ENCODE data around the gene ATP6V0A1. TPM values are rescaled to one million over a fixed set of nuclear protein-coding genes. Genes with fewer than 3 reads are reported as not detected.

Gene ATP6V0A1
- total RNA-seq, 4 donors from 2014 or later, result 81.6 to 126 (median 96.6) TPM

DNA sequence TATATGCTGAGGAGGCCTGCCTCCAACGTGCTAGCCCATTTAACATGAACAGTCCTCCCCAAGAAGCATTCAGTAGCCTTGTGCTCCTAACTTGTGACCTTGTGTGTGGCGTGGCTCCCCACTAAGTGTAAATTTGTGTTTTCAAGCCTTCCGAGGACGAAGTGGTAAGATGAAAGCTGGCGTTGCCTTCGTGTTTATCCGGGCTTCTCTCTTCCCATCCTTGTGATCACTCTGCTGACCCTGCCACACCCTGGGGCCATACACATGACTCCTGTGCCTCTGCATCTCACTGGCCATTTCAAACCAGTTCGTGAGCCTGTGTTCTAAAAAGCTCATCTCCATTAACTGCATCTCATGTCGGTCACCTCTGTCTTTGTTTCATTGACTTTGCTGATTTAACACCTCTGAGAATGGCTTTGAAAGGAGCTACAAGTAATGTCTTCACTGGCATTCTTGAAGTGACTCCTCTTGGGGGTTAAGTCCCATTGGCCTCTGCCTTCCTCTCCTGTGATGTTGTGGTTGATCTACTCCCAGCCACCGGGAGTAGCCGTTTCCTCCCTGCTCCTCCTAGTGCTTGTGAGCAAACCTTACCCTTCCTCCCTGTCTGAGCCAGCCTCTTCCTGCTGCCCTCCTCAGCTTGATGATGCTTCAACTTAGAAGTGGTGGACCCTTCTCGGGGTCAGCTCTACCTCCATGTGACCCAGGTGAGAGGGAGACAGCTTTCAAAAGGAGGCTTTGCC, 49.9 kb downstream of the ATP6V0A1 start:
- Histone ChIP-seq H3K4me1 (peaks cover 0 to 34% (median 17%) of the 10 kb centered on the region in 4 donors), H3K36me3 (peaks cover 0 to 73% (median 0%) of the 10 kb centered on the region in 3 donors), H3K4me3 (no peak overlapping the region), H3K27ac (peak overlapping the region in 1 of 4 donors; percentile 45), H3K9me3 (no peaks in the 10 kb centered on the region), H3K27me3 (no peaks in the 10 kb centered on the region)
- TF ChIP-seq, protein P1, sequence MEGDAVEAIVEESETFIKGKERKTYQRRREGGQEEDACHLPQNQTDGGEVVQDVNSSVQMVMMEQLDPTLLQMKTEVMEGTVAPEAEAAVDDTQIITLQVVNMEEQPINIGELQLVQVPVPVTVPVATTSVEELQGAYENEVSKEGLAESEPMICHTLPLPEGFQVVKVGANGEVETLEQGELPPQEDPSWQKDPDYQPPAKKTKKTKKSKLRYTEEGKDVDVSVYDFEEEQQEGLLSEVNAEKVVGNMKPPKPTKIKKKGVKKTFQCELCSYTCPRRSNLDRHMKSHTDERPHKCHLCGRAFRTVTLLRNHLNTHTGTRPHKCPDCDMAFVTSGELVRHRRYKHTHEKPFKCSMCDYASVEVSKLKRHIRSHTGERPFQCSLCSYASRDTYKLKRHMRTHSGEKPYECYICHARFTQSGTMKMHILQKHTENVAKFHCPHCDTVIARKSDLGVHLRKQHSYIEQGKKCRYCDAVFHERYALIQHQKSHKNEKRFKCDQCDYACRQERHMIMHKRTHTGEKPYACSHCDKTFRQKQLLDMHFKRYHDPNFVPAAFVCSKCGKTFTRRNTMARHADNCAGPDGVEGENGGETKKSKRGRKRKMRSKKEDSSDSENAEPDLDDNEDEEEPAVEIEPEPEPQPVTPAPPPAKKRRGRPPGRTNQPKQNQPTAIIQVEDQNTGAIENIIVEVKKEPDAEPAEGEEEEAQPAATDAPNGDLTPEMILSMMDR (IDR thresholded peaks at IDR 0.05), result no peak
- TF ChIP-seq EP300 (IDR thresholded peaks at IDR 0.05) (no peak), POLR2A (IDR thresholded peaks at IDR 0.05) (no peak)
- no peak for DNase-seq (ENCODE audit: low spot score in 2 of 2)
- WGBS, 2 donors, result 65 to 71% methylated on average over 12 of the region's 12 CpGs

DNA sequence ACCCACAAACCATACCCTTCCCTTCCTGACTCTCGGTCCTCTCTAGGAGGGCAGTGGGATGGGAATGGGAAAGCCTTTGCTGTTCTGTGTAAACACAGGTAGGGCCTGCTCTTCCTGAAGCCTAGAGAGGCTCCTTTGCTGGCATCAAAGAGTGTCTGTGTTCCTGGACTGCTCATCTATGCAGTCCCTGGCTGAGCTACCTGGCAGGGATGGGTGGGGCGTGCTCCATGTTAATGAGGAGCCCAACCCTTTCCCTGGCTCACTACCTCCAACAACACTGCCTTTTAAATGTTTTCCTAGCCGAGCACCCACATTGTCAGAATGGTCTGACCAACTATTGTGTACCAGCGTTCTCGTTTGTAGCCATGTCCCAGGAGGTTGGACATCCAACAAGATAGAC, 50.7 kb downstream of the ATP6V0A1 start:
- TF ChIP-seq, protein P1 (IDR thresholded peaks at IDR 0.05), result no peak
- TF ChIP-seq EP300 (IDR thresholded peaks at IDR 0.05), result no peak
- no peak for TF ChIP-seq POLR2A (IDR thresholded peaks at IDR 0.05)
- Histone ChIP-seq H3K4me3 (no peak overlapping the region), H3K36me3 (peaks cover 0 to 73% (median 0%) of the 10 kb centered on the region in 3 donors), H3K27ac (peak overlapping the region in 1 of 4 donors; percentile 45), H3K27me3 (no peaks in the 10 kb centered on the region), H3K9me3 (no peaks in the 10 kb centered on the region), H3K4me1 (peaks cover 0 to 42% (median 20%) of the 10 kb centered on the region in 4 donors)
- 85% methylated on average over 5 of the region's 5 CpGs for WGBS, 2 donors
- DNase-seq (ENCODE audit: low spot score in 2 of 2), result no peak

DNA sequence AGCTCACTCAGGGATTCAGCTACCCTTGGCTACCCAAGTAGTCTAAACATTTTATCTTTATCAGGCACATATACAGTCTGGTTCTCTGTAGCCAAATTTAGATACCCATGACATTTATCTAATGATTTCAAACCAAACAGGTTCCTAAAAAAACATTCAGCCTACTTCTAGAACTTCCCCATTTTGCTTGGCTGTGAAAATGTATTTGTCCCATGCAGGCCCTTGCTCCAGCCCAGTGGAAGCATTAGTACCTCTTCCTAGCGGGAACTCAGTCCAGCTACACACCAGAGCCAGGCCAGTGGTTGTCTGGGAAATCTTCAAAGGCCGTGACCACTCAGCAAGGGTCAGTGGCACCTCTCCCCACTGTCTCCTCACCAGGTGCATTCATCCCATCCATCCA, 51.2 kb downstream of the ATP6V0A1 start:
- no peak for DNase-seq (ENCODE audit: low spot score in 2 of 2)
- TF ChIP-seq, protein P1 (IDR thresholded peaks at IDR 0.05), result no peak
- no peak for TF ChIP-seq EP300 (IDR thresholded peaks at IDR 0.05)
- Histone ChIP-seq H3K36me3 (peaks cover 0 to 73% (median 0%) of the 10 kb centered on the region in 3 donors), H3K27me3 (no peaks in the 10 kb centered on the region), H3K4me1 (peaks cover 0 to 46% (median 20%) of the 10 kb centered on the region in 4 donors), H3K9me3 (no peaks in the 10 kb centered on the region), H3K4me3 (no peak overlapping the region), H3K27ac (no peak overlapping the region)
- 78 to 94% methylated on average over 2 of the region's 2 CpGs for WGBS, 2 donors

DNA sequence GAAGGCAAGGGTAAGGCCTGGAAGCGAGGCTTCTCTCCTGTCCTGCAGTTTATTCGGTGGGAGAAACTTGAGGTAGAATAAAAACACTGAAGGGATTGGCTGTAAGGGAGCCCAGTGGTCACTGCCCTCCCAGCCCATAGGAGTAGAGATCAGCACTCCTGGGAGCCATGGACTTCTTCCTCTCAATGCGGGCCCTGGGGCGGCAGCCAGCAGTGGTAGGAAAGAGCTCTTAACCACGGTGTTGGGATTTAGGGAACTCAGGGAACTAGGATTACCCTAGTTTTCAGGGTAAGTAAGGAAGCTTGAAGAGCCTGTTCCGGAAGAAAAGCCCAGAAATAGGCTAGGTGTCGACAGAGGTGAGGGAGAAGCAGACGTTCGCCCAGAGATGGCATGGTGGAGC, 53.6 kb downstream of the ATP6V0A1 start:
- Histone ChIP-seq H3K27me3 (no peaks in the 10 kb centered on the region), H3K36me3 (peaks cover 0 to 63% (median 0%) of the 10 kb centered on the region in 3 donors), H3K4me1 (peaks cover 0 to 59% (median 27%) of the 10 kb centered on the region in 4 donors), H3K9me3 (no peaks in the 10 kb centered on the region), H3K4me3 (no peak overlapping the region), H3K27ac (peak overlapping the region; percentile 65 to 91 (median 75))
- WGBS, 2 donors, result 61 to 66% methylated on average over 9 of the region's 9 CpGs
- TF ChIP-seq, protein P1 (IDR thresholded peaks at IDR 0.05), result no peak
- TF ChIP-seq EP300 (IDR thresholded peaks at IDR 0.05) (no peak), POLR2A (IDR thresholded peaks at IDR 0.05) (no peak)
- no peak for DNase-seq (ENCODE audit: low spot score in 2 of 2)

DNA sequence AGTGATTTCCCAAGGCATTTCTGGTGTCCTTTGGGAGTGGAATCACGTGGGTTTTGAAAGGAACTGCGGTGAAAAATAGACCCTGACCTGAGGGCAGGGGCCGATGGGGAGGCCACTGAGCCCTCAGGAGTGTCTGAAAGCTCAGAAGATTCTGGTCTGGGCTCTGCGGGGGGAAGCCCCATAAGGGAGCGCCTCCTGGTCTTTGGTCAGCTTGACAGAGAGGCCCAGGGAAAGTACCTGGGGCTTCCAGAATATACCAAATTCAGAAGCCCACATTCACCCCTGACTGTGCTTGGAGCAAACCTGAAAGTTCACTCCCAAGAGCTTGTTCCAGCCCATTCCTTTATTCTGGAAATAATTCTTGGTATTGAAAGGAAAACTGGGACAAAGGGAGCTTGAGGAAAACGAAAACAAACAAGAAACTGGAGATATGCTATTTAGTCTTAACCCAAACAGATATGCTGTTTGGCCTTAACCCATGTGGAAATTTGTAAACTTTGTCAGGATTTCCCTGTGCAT, 54.1 kb downstream of the ATP6V0A1 start:
- Histone ChIP-seq H3K9me3 (no peaks in the 10 kb centered on the region), H3K4me3 (no peak overlapping the region), H3K36me3 (peaks cover 0 to 58% (median 0%) of the 10 kb centered on the region in 3 donors), H3K27ac (peak overlapping the region; percentile 65 to 91 (median 75)), H3K4me1 (peaks cover 0 to 64% (median 33%) of the 10 kb centered on the region in 4 donors), H3K27me3 (no peaks in the 10 kb centered on the region)
- 40 to 54% methylated on average over 6 of the region's 6 CpGs for WGBS, 2 donors
- TF ChIP-seq EP300 (IDR thresholded peaks at IDR 0.05) (no peak), POLR2A (IDR thresholded peaks at IDR 0.05) (no peak)
- TF ChIP-seq, protein P1 (IDR thresholded peaks at IDR 0.05), result no peak
- DNase-seq (ENCODE audit: low spot score in 2 of 2), result no peak

Measured in tibial nerve (tissue), 4 donors.